GM23338 (cell line): ENCODE results near the gene PLA2G10. TPM values are rescaled to one million over a fixed set of nuclear protein-coding genes. Genes with fewer than 3 reads are reported as not detected.
"Not testable (repeated sequence)": the region's sequence is repeated elsewhere in the genome, so short reads cannot be mapped to it uniquely, and the experiment has no call there.

Source experiments
- ATAC-seq: fragments of 200-7000 bp; cut with Tn5 transposase; 3 replicates; pipeline ENCODE4 v1.9.1; 2020
- DNase-seq: peaks from one replicate; pipeline ENCODE4 v3.0.0-alpha.2; 2015; ENCODE audit warnings: low spot score
- H2AFZ ChIP-seq: fragments of 200-600 bp; sonication (generic); 2 replicates; pipeline ENCODE4 v1.8.0; 2016; ENCODE audit warnings: antibody characterized with exemption, mild to moderate bottlenecking, moderate library complexity
- H3F3A ChIP-seq: fragments of 200-600 bp; sonication (generic); replicated peaks from 2 replicates; pipeline ENCODE4 v1.8.0; 2017; ENCODE audit warnings: antibody characterized with exemption, mixed run types, low read depth
- H3K27ac ChIP-seq: fragments of 200-600 bp; sonication (generic); 2 replicates; pipeline ENCODE4 v1.6.1; 2016; ENCODE audit warnings: low read depth
- H3K27me3 ChIP-seq: fragments of 200-600 bp; sonication (generic); 2 replicates; pipeline ENCODE4 v1.8.0; 2016; ENCODE audit warnings: mild to moderate bottlenecking, mixed run types, moderate library complexity; ENCODE audit not compliant: insufficient read depth
- H3K36me3 ChIP-seq: fragments of 200-600 bp; sonication (generic); 2 replicates; pipeline ENCODE4 v1.8.0; 2016; ENCODE audit warnings: mild to moderate bottlenecking; ENCODE audit not compliant: insufficient read depth
- H3K4me1 ChIP-seq: fragments of 200-600 bp; sonication (generic); 2 replicates; pipeline ENCODE4 v1.8.0; 2016; ENCODE audit warnings: mild to moderate bottlenecking, moderate library complexity; ENCODE audit not compliant: insufficient read depth
- H3K4me2 ChIP-seq: fragments of 200-600 bp; sonication (generic); 2 replicates; pipeline ENCODE4 v1.7.1; 2017; ENCODE audit warnings: mixed run types
- H3K4me3 ChIP-seq: fragments of 200-600 bp; sonication (generic); 2 replicates; pipeline ENCODE4 v1.6.1; 2016; ENCODE audit warnings: mixed run types
- H3K79me2 ChIP-seq: fragments of 200-600 bp; sonication (generic); replicated peaks from 2 replicates; pipeline ENCODE4 v1.8.0; 2017; ENCODE audit warnings: mild to moderate bottlenecking; ENCODE audit not compliant: insufficient read depth
- H3K9me2 ChIP-seq: fragments of 200-600 bp; sonication (generic); 2 replicates; pipeline ENCODE4 v1.8.0; 2017; ENCODE audit not compliant: insufficient read depth
- H4K20me1 ChIP-seq: fragments of 200-600 bp; sonication (generic); replicated peaks from 2 replicates; pipeline ENCODE4 v1.8.0; 2017; ENCODE audit warnings: mild to moderate bottlenecking; ENCODE audit not compliant: insufficient read depth
- H3K27ac Mint-ChIP-seq: 2 replicates; pipeline ENCODE4 v1.8.0; 2020; ENCODE audit warnings: inconsistent platforms, mild to moderate bottlenecking, moderate library complexity, mixed read lengths
- H3K27me3 Mint-ChIP-seq: 3 replicates; pipeline ENCODE4 v1.8.0; 2022; ENCODE audit warnings: low read depth, mild to moderate bottlenecking, moderate library complexity, mixed read lengths, inconsistent platforms; ENCODE audit not compliant: insufficient read depth, poor library complexity
- H3K36me3 Mint-ChIP-seq: 3 replicates; pipeline ENCODE4 v1.8.0; 2021; ENCODE audit warnings: low read depth, mild to moderate bottlenecking, inconsistent platforms, moderate library complexity, mixed read lengths
- H3K4me1 Mint-ChIP-seq: 3 replicates; pipeline ENCODE4 v1.8.0; 2020; ENCODE audit warnings: mild to moderate bottlenecking, inconsistent platforms, mixed read lengths
- H3K4me3 Mint-ChIP-seq: 3 replicates; pipeline ENCODE4 v1.8.0; 2021; ENCODE audit warnings: moderate library complexity, mild to moderate bottlenecking, inconsistent platforms, mixed read lengths
- H3K9me3 Mint-ChIP-seq: 3 replicates; pipeline ENCODE4 v1.8.0; 2020; ENCODE audit warnings: moderate library complexity, mild to moderate bottlenecking, inconsistent platforms, mixed read lengths
- EZH2 ChIP-seq: fragments of 200-600 bp; sonication (generic); IDR thresholded peaks from one replicate; pipeline ENCODE4 v1.8.0; 2017; ENCODE audit warnings: antibody characterized with exemption, mild to moderate bottlenecking, low read depth; ENCODE audit not compliant: unreplicated experiment
- polyA plus RNA-seq: library from polyadenylated mRNA; unstranded; fragments of >200 nt; fragmentation: Nextera tagmentation; extraction: Ambion mirVana; gene quantifications from 2 replicates; pipeline ENCODE4 v1.2.1, GENCODE V29; 2016
- total RNA-seq: library from RNA; depleted of rRNA; stranded (reverse); fragments of >200 nt; shearing (Covaris generic); gene quantifications from 2 replicates; pipeline ENCODE4 v1.2.3, GENCODE V29; 2014
- TF ChIP-seq, protein P1 (sequence below): IDR thresholded peaks from one replicate; pipeline ENCODE4 v1.6.1; 2018; ENCODE audit warnings: antibody characterized with exemption; ENCODE audit not compliant: unreplicated experiment

Gene PLA2G10
- total and polyA plus RNA-seq, 2 experiments from 2014 or later = 0.94 to 1.2 TPM

DNA sequence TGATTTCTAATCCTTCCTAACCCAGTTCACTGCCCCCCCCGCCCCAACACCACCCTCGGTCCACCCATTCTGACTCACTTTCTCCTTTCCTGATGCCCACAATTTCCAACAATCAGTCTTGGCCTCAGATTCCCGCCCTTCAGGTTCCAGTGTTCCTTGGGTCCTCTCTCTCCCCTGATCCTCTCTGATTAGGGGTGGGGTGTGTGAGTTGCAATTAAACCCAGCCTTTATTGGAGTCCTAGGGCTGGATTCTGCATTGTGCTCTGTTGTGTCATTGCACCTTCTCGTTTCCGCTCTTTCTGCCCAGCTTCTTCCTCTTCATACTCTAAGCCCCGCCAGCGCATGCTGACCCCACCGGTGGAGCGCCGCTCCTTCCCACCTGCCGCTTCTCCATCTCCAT, 8.6 kb upstream of the PLA2G10 start:
- ATAC-seq, H3K4me3 Mint-ChIP-seq, H3K36me3 ChIP-seq, H3K9me2 ChIP-seq, H3K27me3 Mint-ChIP-seq, H3K27ac Mint-ChIP-seq, H3K27ac ChIP-seq, H3K79me2 ChIP-seq, H2AFZ ChIP-seq, H4K20me1 ChIP-seq, H3K36me3 Mint-ChIP-seq, H3K4me1 ChIP-seq, H3K4me1 Mint-ChIP-seq, H3K27me3 ChIP-seq, DNase-seq, H3K9me3 Mint-ChIP-seq, H3K4me2 ChIP-seq, H3K4me3 ChIP-seq, H3F3A ChIP-seq: not testable (repeated sequence)

DNA sequence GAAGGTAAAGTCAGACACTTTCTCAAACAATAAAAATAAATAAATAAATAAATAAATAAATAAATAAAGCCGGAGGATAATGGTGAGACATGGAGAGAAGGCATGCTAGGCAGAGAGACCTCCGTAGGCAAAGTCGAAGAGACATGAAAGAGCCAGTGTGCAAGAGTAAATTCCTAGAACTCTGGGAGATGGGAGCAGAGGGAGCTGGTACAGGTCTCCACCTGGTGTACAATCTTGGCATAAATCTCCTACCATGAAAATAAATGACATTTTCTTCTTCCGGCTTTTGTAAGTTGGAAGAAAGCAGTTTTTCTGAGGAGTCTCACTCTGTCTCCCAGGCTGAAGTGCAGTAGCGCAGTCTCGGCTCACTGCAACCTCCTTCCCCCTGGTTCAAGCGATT, 7.8 kb upstream of the PLA2G10 start:
- H3K4me1 ChIP-seq, H3K36me3 Mint-ChIP-seq, H3K27me3 ChIP-seq, H3F3A ChIP-seq, DNase-seq, H3K4me2 ChIP-seq, H3K27ac Mint-ChIP-seq, H3K4me3 Mint-ChIP-seq, H3K4me1 Mint-ChIP-seq, H3K27me3 Mint-ChIP-seq, H3K27ac ChIP-seq, H3K36me3 ChIP-seq, H3K9me2 ChIP-seq, H3K79me2 ChIP-seq, H4K20me1 ChIP-seq, H3K9me3 Mint-ChIP-seq, H2AFZ ChIP-seq, H3K4me3 ChIP-seq, ATAC-seq: not testable (repeated sequence)

DNA sequence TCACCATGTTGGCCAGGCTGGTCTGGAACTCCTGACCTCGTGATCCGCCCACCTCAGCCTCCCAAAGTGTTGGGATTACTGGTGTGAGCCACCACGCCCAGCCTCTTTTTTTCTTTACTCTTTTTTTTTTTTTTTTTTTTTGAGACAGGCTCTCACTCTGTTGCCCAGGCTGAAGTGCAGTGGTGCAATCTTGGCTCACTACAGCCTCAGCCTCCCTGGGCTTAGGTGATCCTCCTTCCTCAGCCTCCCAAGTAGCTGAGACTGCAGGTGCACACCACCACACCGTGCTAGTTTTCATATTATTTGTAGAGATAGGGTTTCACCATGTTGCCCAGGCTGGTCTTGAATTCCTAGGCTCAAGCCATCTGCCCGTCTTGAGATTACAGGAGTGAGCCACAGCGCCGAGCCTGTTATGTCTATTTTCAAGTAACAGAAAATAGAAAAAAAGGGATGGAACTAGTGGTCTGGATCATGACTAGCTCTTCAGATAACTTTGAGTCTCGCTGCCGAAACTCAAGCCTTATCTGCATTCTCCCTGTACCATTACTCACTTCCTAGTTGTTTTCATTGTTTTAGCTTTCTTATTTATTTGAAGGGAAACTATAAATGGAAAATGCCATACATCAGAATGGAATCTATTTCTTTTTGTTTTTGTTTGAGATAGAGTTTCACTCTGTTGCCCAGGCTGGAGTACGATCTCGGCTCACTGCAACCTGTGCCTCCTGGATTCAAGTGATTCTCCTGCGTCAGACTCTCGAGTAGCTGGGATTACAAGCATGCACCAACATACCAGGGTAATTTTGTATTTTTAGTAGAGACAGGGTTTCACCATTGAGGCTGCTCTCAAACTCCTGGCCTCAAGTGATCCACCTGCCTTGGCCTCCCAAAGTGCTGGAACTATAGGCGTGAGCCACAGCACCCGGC, 8.0 kb downstream of the PLA2G10 start:
- not testable (repeated sequence) for H3K4me3 Mint-ChIP-seq, ATAC-seq, H3K36me3 Mint-ChIP-seq, H3K79me2 ChIP-seq, H3K4me1 ChIP-seq, H3K27ac ChIP-seq, H3K27me3 Mint-ChIP-seq, H3K36me3 ChIP-seq, H3K9me2 ChIP-seq, H3K4me1 Mint-ChIP-seq, H3K4me2 ChIP-seq, H3K27ac Mint-ChIP-seq, H3K9me3 Mint-ChIP-seq, DNase-seq, H3K27me3 ChIP-seq, H3K4me3 ChIP-seq, H2AFZ ChIP-seq, H4K20me1 ChIP-seq, H3F3A ChIP-seq

DNA sequence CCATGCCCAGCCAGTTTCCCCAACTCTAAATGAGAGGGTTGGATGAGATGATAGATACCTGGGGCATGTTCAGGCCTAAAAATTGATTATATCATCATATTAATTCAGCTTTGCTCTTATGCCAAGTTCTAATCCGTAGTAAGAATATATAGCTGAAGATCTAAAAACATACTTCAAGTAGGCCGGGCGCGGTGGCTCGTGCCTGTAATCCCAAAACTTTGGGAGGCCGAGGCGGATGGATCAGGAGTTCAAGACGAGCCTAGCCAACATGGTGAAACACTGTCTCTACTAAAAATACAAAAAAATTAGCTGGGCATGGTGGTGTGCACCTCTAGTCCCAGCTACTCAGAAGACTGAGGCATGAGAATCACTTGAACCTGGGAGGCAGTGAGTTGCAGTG, 12.0 kb downstream of the PLA2G10 start:
- H3K27me3 Mint-ChIP-seq = peaks cover 5% of the 10 kb centered on the region
- Histone ChIP-seq H3K9me2 (no peaks in the 10 kb centered on the region), H3F3A (no peaks in the 10 kb centered on the region), H3K27me3 (no peaks in the 10 kb centered on the region), H3K4me3 (no peak overlapping the region), H2AFZ (no peak overlapping the region), H4K20me1 (no peaks in the 10 kb centered on the region), H3K79me2 (no peaks in the 10 kb centered on the region), H3K4me2 (no peak overlapping the region), H3K36me3 (no peaks in the 10 kb centered on the region), H3K27ac (no peak overlapping the region), H3K4me1 (no peaks in the 10 kb centered on the region)
- no peak overlapping the region for H3K27ac Mint-ChIP-seq
- no peaks in the 10 kb centered on the region for H3K4me1 Mint-ChIP-seq
- no peak for DNase-seq
- H3K9me3 Mint-ChIP-seq = no peaks in the 10 kb centered on the region
- no peak for ATAC-seq
- no peaks in the 10 kb centered on the region; the same call in 2 of the 3 replicates for H3K36me3 Mint-ChIP-seq
- H3K4me3 Mint-ChIP-seq = no peak overlapping the region
- no peak for TF ChIP-seq EZH2
- TF ChIP-seq, protein P1, sequence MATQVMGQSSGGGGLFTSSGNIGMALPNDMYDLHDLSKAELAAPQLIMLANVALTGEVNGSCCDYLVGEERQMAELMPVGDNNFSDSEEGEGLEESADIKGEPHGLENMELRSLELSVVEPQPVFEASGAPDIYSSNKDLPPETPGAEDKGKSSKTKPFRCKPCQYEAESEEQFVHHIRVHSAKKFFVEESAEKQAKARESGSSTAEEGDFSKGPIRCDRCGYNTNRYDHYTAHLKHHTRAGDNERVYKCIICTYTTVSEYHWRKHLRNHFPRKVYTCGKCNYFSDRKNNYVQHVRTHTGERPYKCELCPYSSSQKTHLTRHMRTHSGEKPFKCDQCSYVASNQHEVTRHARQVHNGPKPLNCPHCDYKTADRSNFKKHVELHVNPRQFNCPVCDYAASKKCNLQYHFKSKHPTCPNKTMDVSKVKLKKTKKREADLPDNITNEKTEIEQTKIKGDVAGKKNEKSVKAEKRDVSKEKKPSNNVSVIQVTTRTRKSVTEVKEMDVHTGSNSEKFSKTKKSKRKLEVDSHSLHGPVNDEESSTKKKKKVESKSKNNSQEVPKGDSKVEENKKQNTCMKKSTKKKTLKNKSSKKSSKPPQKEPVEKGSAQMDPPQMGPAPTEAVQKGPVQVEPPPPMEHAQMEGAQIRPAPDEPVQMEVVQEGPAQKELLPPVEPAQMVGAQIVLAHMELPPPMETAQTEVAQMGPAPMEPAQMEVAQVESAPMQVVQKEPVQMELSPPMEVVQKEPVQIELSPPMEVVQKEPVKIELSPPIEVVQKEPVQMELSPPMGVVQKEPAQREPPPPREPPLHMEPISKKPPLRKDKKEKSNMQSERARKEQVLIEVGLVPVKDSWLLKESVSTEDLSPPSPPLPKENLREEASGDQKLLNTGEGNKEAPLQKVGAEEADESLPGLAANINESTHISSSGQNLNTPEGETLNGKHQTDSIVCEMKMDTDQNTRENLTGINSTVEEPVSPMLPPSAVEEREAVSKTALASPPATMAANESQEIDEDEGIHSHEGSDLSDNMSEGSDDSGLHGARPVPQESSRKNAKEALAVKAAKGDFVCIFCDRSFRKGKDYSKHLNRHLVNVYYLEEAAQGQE = no peak
